H1 (cell line): ENCODE results near the gene MARK3. TPM values are rescaled to one million over a fixed set of nuclear protein-coding genes. Genes with fewer than 3 reads are reported as not detected.

Experiments
- CTCF ChIA-PET: fragments of 300-600 bp; sonication (Branson Sonifier 250); formaldehyde crosslinking; loops from one replicate; lab custom pipeline; 2021; ENCODE audit not compliant: partially characterized antibody; lab: Charles Lee
- POLR2A ChIA-PET: fragments of 300-600 bp; sonication (Branson Sonifier 250); formaldehyde crosslinking; loops from one replicate; lab custom pipeline; 2021; ENCODE audit warnings: inconsistent platforms; ENCODE audit not compliant: partially characterized antibody; lab: Charles Lee
- DNase-seq, 2 experiments: peaks; one replicate each; pipeline versions ENCODE4 v3.0.0 to v3.0.0-alpha.2; 2010 to 2022; ENCODE audit warnings: low spot score in 2 of 2, low read depth in 1 of 2, mixed read lengths in 1 of 2
- FAIRE-seq: peaks from 2 replicates; lab custom pipeline; 2011; peaks lifted over from hg19 to GRCh38; lab: Jason Lieb, UNC
- H2AFZ ChIP-seq: 2 replicates; pipeline ENCODE4 v1.8.1; 2012; ENCODE audit warnings: low read length, inconsistent platforms
- H2AK5ac ChIP-seq: 2 replicates; pipeline ENCODE4 v1.6.1; 2013; ENCODE audit warnings: low read depth, low read length
- H2BK120ac ChIP-seq: replicated peaks from 2 replicates; pipeline ENCODE3; 2013; ENCODE audit warnings: low read depth, low read length, inconsistent platforms
- H2BK12ac ChIP-seq: 2 replicates; pipeline ENCODE4 v1.6.1; 2013; ENCODE audit warnings: low read depth, low read length
- H2BK15ac ChIP-seq: 2 replicates; pipeline ENCODE4 v1.6.1; 2013; ENCODE audit warnings: low read length
- H2BK20ac ChIP-seq: 2 replicates; pipeline ENCODE4 v1.6.1; 2013; ENCODE audit warnings: low read length
- H2BK5ac ChIP-seq: 2 replicates; pipeline ENCODE4 v1.6.1; 2013; ENCODE audit warnings: low read depth, low read length
- H3K14ac ChIP-seq: 2 replicates; pipeline ENCODE4 v1.6.1; 2013; ENCODE audit warnings: inconsistent platforms; ENCODE audit not compliant: insufficient read length
- H3K18ac ChIP-seq: 2 replicates; pipeline ENCODE4 v1.6.1; 2013; ENCODE audit warnings: low read length; ENCODE audit errors: extremely low read depth
- H3K23ac ChIP-seq: 2 replicates; pipeline ENCODE4 v1.6.1; 2013; ENCODE audit warnings: inconsistent platforms; ENCODE audit not compliant: insufficient read length
- H3K23me2 ChIP-seq: 2 replicates; pipeline ENCODE4 v1.6.1; 2013; ENCODE audit warnings: low read depth, low read length
- H3K27ac ChIP-seq: 2 replicates; pipeline ENCODE4 v1.6.1; 2011; ENCODE audit warnings: low read depth, low read length, inconsistent platforms
- H3K27me3 ChIP-seq, 4 experiments: replicated peaks in 1 of 4; 1 replicate in 1 of 4; 2 replicates in 3 of 4; pipeline versions ENCODE4 v1.6.1 to v1.8.1; 2011 to 2013; ENCODE audit warnings: low read length in 3 of 4, mild to moderate bottlenecking in 3 of 4, inconsistent platforms in 2 of 4, mixed read lengths in 2 of 4, moderate library complexity in 1 of 4; ENCODE audit not compliant: control insufficient read depth in 3 of 4, insufficient read depth in 3 of 4; ENCODE audit errors: extremely low read depth in 1 of 4
- H3K36me3 ChIP-seq, 4 experiments: 2 replicates each; pipeline versions ENCODE4 v1.6.1 to v1.8.1; 2011 to 2013; ENCODE audit warnings: mild to moderate bottlenecking in 4 of 4, low read length in 3 of 4, moderate library complexity in 2 of 4, control low read depth in 1 of 4, inconsistent platforms in 1 of 4; ENCODE audit not compliant: insufficient read depth in 4 of 4, control insufficient read depth in 2 of 4
- H3K4ac ChIP-seq: replicated peaks from 2 replicates; pipeline ENCODE3; 2013; ENCODE audit warnings: low read length, low read depth, mixed read lengths, inconsistent platforms; ENCODE audit not compliant: insufficient read length
- H3K4me1 ChIP-seq, 4 experiments: replicated peaks in 1 of 4; 1 replicate in 1 of 4; 2 replicates in 3 of 4; pipeline versions ENCODE4 v1.6.1 to v1.8.1; 2011 to 2013; ENCODE audit warnings: low read length in 3 of 4, inconsistent platforms in 2 of 4, mixed read lengths in 1 of 4; ENCODE audit not compliant: insufficient read depth in 4 of 4, control insufficient read depth in 3 of 4
- H3K4me2 ChIP-seq, 2 experiments: 2 replicates each; pipeline versions ENCODE4 v1.6.1 to v1.8.1; 2011 to 2013; ENCODE audit warnings: low read depth in 2 of 2, low read length in 2 of 2, control low read depth in 1 of 2, inconsistent platforms in 1 of 2, mild to moderate bottlenecking in 1 of 2; ENCODE audit not compliant: insufficient read depth in 1 of 2
- H3K4me3 ChIP-seq, 4 experiments: fragments of 200-600, 300-600 bp in 1 of 4; sonication (generic), shearing (Covaris generic), sonication (Bioruptor Twin) in 1 of 4; 2 replicates each; pipeline versions ENCODE4 v1.5.1 to v1.8.1; 2011 to 2016; ENCODE audit warnings: low read length in 4 of 4, low read depth in 3 of 4, control low read depth in 2 of 4, inconsistent platforms in 2 of 4, mild to moderate bottlenecking in 2 of 4, mixed read lengths in 1 of 4, moderate library complexity in 1 of 4; ENCODE audit not compliant: insufficient read depth in 2 of 4; ENCODE audit errors: extremely low read depth in 1 of 4
- H3K56ac ChIP-seq: replicated peaks from 2 replicates; pipeline ENCODE3; 2013; ENCODE audit warnings: low read depth, mild to moderate bottlenecking, mixed read lengths, low read length, inconsistent platforms; ENCODE audit not compliant: insufficient read length
- H3K79me1 ChIP-seq: 2 replicates; pipeline ENCODE4 v1.6.1; 2013; ENCODE audit warnings: low read depth, low read length, control low read depth
- H3K79me2 ChIP-seq, 2 experiments: 2 replicates each; pipeline versions ENCODE4 v1.6.1 to v1.8.1; 2012 to 2013; ENCODE audit warnings: low read length in 2 of 2, mild to moderate bottlenecking in 2 of 2, inconsistent platforms in 1 of 2; ENCODE audit not compliant: insufficient read depth in 2 of 2, control insufficient read depth in 1 of 2
- H3K9ac ChIP-seq, 4 experiments: replicated peaks in 1 of 4; 1 replicate in 1 of 4; 2 replicates in 3 of 4; pipeline versions ENCODE4 v1.6.1 to v1.8.1; 2011 to 2013; ENCODE audit warnings: low read depth in 3 of 4, low read length in 3 of 4, control low read depth in 2 of 4, mild to moderate bottlenecking in 2 of 4, moderate library complexity in 2 of 4, inconsistent platforms in 1 of 4; ENCODE audit errors: extremely low read depth in 1 of 4
- H3K9me3 ChIP-seq, 2 experiments: 2 replicates each; pipeline versions ENCODE4 v1.6.1 to v1.8.1; 2012 to 2013; ENCODE audit warnings: mild to moderate bottlenecking in 2 of 2, moderate library complexity in 2 of 2, control low read depth in 1 of 2, inconsistent platforms in 1 of 2, low read depth in 1 of 2, low read length in 1 of 2, mixed read lengths in 1 of 2; ENCODE audit not compliant: insufficient read depth in 2 of 2
- H4K20me1 ChIP-seq, 2 experiments: replicated peaks in 1 of 2; 2 replicates each; pipeline versions ENCODE3 to v1.8.1; 2011 to 2013; ENCODE audit warnings: inconsistent platforms in 2 of 2, low read length in 2 of 2, mild to moderate bottlenecking in 1 of 2; ENCODE audit not compliant: insufficient read depth in 2 of 2, control insufficient read depth in 1 of 2
- H4K5ac ChIP-seq: 2 replicates; pipeline ENCODE4 v1.6.1; 2013; ENCODE audit warnings: low read length, low read depth, mixed read lengths, inconsistent platforms; ENCODE audit not compliant: insufficient read length
- H4K8ac ChIP-seq: 2 replicates; pipeline ENCODE4 v1.8.0; 2013; ENCODE audit warnings: mild to moderate bottlenecking, moderate library complexity, low read length, inconsistent platforms; ENCODE audit not compliant: insufficient read depth; ENCODE audit errors: extremely low read depth
- H4K91ac ChIP-seq: replicated peaks from 2 replicates; pipeline ENCODE3; 2013; ENCODE audit warnings: low read length, mixed read lengths, inconsistent platforms; ENCODE audit not compliant: insufficient read length
- CHD1 ChIP-seq: IDR thresholded peaks from 2 replicates; pipeline ENCODE4 v1.6.1; 2012; ENCODE audit warnings: low read depth, low read length, improper control_type of control experiment
- TEAD4 ChIP-seq: IDR thresholded peaks from 2 replicates; pipeline ENCODE4 v1.6.1; 2012; ENCODE audit warnings: low read depth, low read length, inconsistent platforms, mixed read lengths
- YY1 ChIP-seq: IDR thresholded peaks from 2 replicates; pipeline ENCODE4 v1.6.1; 2011; ENCODE audit warnings: low read depth, mild to moderate bottlenecking, low read length
- WGBS, 2 experiments: shearing (Covaris generic) in 1 of 2; methylation state at CpG; one replicate each; pipeline versions ENCODE4 v1.1.6 to v1.1.7; 2013 to 2015; ENCODE audit warnings: low lambda C conversion rate in 2 of 2, mixed read lengths in 2 of 2, inconsistent platforms in 1 of 2, low coverage in 1 of 2, missing lambda C conversion rate in 1 of 2; ENCODE audit not compliant: insufficient replicate concordance in 2 of 2, insufficient coverage in 1 of 2, insufficient read length in 1 of 2; ENCODE audit errors: extremely low coverage in 1 of 2, missing lambda C conversion rate in 1 of 2; 5-methylcytosine and 5-hydroxymethylcytosine counted together
- polyA plus RNA-seq, 7 experiments: library from polyadenylated mRNA; depleted of rRNA in 3 of 7; stranded (reverse) in 5 of 7; unstranded in 2 of 7; fragments of >200 nt in 5 of 7; fragments of 200-250 nt in 2 of 7; gene quantifications; 1 replicate in 5 of 7; 2 replicates in 1 of 7; 4 replicates in 1 of 7; pipeline versions ENCODE4 v1.2.1 to v1.2.3, GENCODE V29; 2011 to 2013; ENCODE audit warnings: missing spikeins in 2 of 7, mixed read lengths in 2 of 7
- total RNA-seq: library from RNA; stranded (reverse); fragmentation: NEBNext Ultra II Directional; extraction: Animal tissue kit (Norgen Biotek cat#: 25700); gene quantifications from 2 replicates; pipeline ENCODE4 v1.2.1, GENCODE V29; 2021
- TF ChIP-seq, protein P1 (sequence below): IDR thresholded peaks from 2 replicates; pipeline ENCODE4 v1.6.1; 2012; ENCODE audit warnings: inconsistent platforms

MARK3 gene
- total and polyA plus RNA-seq, 2 of the 8 experiments (the other 6 are each of a cell fraction or from before 2014, with no cell fraction given), result 39.4 to 76.9 TPM

DNA sequence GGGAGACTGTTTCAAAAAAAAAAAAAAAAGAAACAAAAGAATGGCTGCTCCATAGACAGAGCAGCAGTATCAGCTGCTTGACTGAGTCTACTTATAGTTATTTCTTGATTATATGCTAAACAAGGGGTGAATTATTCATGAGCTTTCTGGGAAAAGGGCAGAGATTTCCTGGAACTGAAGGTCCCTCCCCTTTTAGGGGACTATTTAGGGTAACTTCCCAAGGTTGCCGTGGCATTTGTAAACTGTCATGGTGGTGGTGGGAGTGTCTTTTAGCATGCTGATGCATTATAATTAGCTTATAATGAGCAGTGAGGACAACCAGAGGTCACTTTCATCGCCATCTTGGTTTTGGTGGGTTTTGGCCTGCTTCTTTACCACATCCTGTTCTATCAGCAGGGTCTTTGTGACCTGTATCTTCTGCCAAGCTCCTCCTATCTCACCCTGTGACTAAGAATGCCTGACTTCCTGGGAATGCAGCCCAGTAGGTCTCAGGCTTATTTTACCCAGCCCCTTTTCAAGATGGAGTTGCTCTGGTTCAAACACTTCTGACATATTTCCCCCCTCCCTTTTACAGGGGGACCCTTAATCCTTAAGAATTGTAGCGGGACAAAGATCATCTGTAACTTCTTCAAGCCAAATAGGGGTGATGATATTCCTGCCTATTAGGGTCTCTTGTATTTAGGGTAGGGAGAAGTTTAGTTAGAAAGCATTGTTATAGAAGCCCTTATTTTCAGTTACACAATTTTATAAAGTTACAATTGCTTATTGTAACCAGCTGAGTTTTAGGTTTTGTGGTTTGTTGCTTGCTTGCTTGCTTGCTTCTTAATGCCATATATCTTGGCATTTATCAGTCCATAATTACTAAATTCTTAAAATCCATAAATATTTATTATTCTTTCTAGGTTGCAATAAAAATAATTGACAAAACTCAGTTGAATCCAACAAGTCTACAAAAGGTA, 42.5 kb downstream of the MARK3 start:
- Histone ChIP-seq H2BK120ac (no peak overlapping the region), H4K20me1 (peaks cover 0 to 3% of the 10 kb centered on the region in 2 experiments), H2AFZ (no peak overlapping the region), H2BK15ac (no peak overlapping the region), H3K36me3 (no peaks in the 10 kb centered on the region), H3K23ac (no peak overlapping the region), H2BK12ac (no peak overlapping the region), H2AK5ac (no peak overlapping the region), H2BK5ac (no peak overlapping the region), H3K4ac (no peak overlapping the region), H3K56ac (no peak overlapping the region), H3K9ac (no peak overlapping the region), H2BK20ac (no peak overlapping the region), H3K79me2 (peaks cover 0 to 55% of the 10 kb centered on the region in 2 experiments; a peak in 2 of 4 replicates), H4K8ac (no peak overlapping the region), H3K18ac (no peak overlapping the region), H3K23me2 (no peaks in the 10 kb centered on the region), H3K14ac (no peak overlapping the region), H3K4me2 (no peak overlapping the region), H3K4me1 (peaks cover 3 to 7% (median 4%) of the 10 kb centered on the region in 4 experiments), H3K9me3 (no peaks in the 10 kb centered on the region), H3K27me3 (no peaks in the 10 kb centered on the region), H3K27ac (0 out of 2 replicates have a peak overlapping the region, but pooled peaks have one; percentile 23), H4K91ac (no peak overlapping the region), H3K79me1 (0 out of 2 replicates have a peak, but pooled peaks cover 1% of the 10 kb centered on the region), H4K5ac (no peak overlapping the region), H3K4me3 (no peak overlapping the region)
- no peak for TF ChIP-seq CHD1
- TF ChIP-seq, protein P1, sequence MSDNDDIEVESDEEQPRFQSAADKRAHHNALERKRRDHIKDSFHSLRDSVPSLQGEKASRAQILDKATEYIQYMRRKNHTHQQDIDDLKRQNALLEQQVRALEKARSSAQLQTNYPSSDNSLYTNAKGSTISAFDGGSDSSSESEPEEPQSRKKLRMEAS, result no peak
- 0 out of 2 replicates have a peak, but pooled peaks have one; percentile 43 for TF ChIP-seq TEAD4
- TF ChIP-seq YY1, result peak; percentile 83
- FAIRE-seq, result peak; percentile 13
- 94% methylated on average over 3 of the region's 3 CpGs; no CpG with 5 or more reads in 1 of the 2 experiments for WGBS, 2 experiments
- CTCF ChIA-PET, result interaction anchor here (0.7 to 1.4 kb wide), 3 partner anchors 20 to 1647 kb away, joined by 3 to 4 read pairs (median 3); no protein-coding TSS in a partner anchor
- POLR2A ChIA-PET, result interaction anchor here (0.6 to 2.1 kb wide), 3 partner anchors 8 to 134 kb away, joined by 3 to 6 read pairs (median 5); partner anchors contain the start of gene BAG5
- DNase-seq, result peak in 1 of 2 experiments; percentile 15
